GM23338 (cell line): ENCODE measurements around the gene CUX1. TPM values are rescaled to one million over a fixed set of nuclear protein-coding genes. Genes with fewer than 3 reads are reported as not detected.
A peak's percentile ranks its signal among the peaks of the same experiment; 100 is the strongest.

Experiments
- ATAC-seq: fragments of 200-7000 bp; cut with Tn5 transposase; 3 replicates; pipeline ENCODE4 v1.9.1; 2020
- DNase-seq: peaks from one replicate; pipeline ENCODE4 v3.0.0-alpha.2; 2015; ENCODE audit warnings: low spot score
- H2AFZ ChIP-seq: fragments of 200-600 bp; sonication (generic); 2 replicates; pipeline ENCODE4 v1.8.0; 2016; ENCODE audit warnings: antibody characterized with exemption, mild to moderate bottlenecking, moderate library complexity
- H3F3A ChIP-seq: fragments of 200-600 bp; sonication (generic); replicated peaks from 2 replicates; pipeline ENCODE4 v1.8.0; 2017; ENCODE audit warnings: antibody characterized with exemption, mixed run types, low read depth
- H3K27ac ChIP-seq: fragments of 200-600 bp; sonication (generic); 2 replicates; pipeline ENCODE4 v1.6.1; 2016; ENCODE audit warnings: low read depth
- H3K27me3 ChIP-seq: fragments of 200-600 bp; sonication (generic); 2 replicates; pipeline ENCODE4 v1.8.0; 2016; ENCODE audit warnings: mild to moderate bottlenecking, mixed run types, moderate library complexity; ENCODE audit not compliant: insufficient read depth
- H3K36me3 ChIP-seq: fragments of 200-600 bp; sonication (generic); 2 replicates; pipeline ENCODE4 v1.8.0; 2016; ENCODE audit warnings: mild to moderate bottlenecking; ENCODE audit not compliant: insufficient read depth
- H3K4me1 ChIP-seq: fragments of 200-600 bp; sonication (generic); 2 replicates; pipeline ENCODE4 v1.8.0; 2016; ENCODE audit warnings: mild to moderate bottlenecking, moderate library complexity; ENCODE audit not compliant: insufficient read depth
- H3K4me2 ChIP-seq: fragments of 200-600 bp; sonication (generic); 2 replicates; pipeline ENCODE4 v1.7.1; 2017; ENCODE audit warnings: mixed run types
- H3K4me3 ChIP-seq: fragments of 200-600 bp; sonication (generic); 2 replicates; pipeline ENCODE4 v1.6.1; 2016; ENCODE audit warnings: mixed run types
- H3K79me2 ChIP-seq: fragments of 200-600 bp; sonication (generic); replicated peaks from 2 replicates; pipeline ENCODE4 v1.8.0; 2017; ENCODE audit warnings: mild to moderate bottlenecking; ENCODE audit not compliant: insufficient read depth
- H3K9me2 ChIP-seq: fragments of 200-600 bp; sonication (generic); 2 replicates; pipeline ENCODE4 v1.8.0; 2017; ENCODE audit not compliant: insufficient read depth
- H4K20me1 ChIP-seq: fragments of 200-600 bp; sonication (generic); replicated peaks from 2 replicates; pipeline ENCODE4 v1.8.0; 2017; ENCODE audit warnings: mild to moderate bottlenecking; ENCODE audit not compliant: insufficient read depth
- H3K27ac Mint-ChIP-seq: 2 replicates; pipeline ENCODE4 v1.8.0; 2020; ENCODE audit warnings: inconsistent platforms, mild to moderate bottlenecking, moderate library complexity, mixed read lengths
- H3K27me3 Mint-ChIP-seq: 3 replicates; pipeline ENCODE4 v1.8.0; 2022; ENCODE audit warnings: low read depth, mild to moderate bottlenecking, moderate library complexity, mixed read lengths, inconsistent platforms; ENCODE audit not compliant: insufficient read depth, poor library complexity
- H3K36me3 Mint-ChIP-seq: 3 replicates; pipeline ENCODE4 v1.8.0; 2021; ENCODE audit warnings: low read depth, mild to moderate bottlenecking, inconsistent platforms, moderate library complexity, mixed read lengths
- H3K4me1 Mint-ChIP-seq: 3 replicates; pipeline ENCODE4 v1.8.0; 2020; ENCODE audit warnings: mild to moderate bottlenecking, inconsistent platforms, mixed read lengths
- H3K4me3 Mint-ChIP-seq: 3 replicates; pipeline ENCODE4 v1.8.0; 2021; ENCODE audit warnings: moderate library complexity, mild to moderate bottlenecking, inconsistent platforms, mixed read lengths
- H3K9me3 Mint-ChIP-seq: 3 replicates; pipeline ENCODE4 v1.8.0; 2020; ENCODE audit warnings: moderate library complexity, mild to moderate bottlenecking, inconsistent platforms, mixed read lengths
- CREB1 ChIP-seq: fragments of 250-450 bp; sonication (Bioruptor Pico); IDR thresholded peaks from 2 replicates; pipeline ENCODE4 v1.5.0; 2020; ENCODE audit warnings: low read depth, mild to moderate bottlenecking, moderate library complexity
- CTCF ChIP-seq, 2 experiments: fragments of 200-600 bp in 1 of 2; sonication (generic) in 1 of 2; conservative IDR thresholded peaks; 2 replicates each; pipeline versions ENCODE4 v1.5.1 to v1.6.1; 2016 to 2017; ENCODE audit warnings: antibody characterized with exemption in 2 of 2, low read depth in 2 of 2, mild to moderate bottlenecking in 2 of 2, moderate library complexity in 1 of 2
- ETS1 ChIP-seq: IDR thresholded peaks from 2 replicates; pipeline ENCODE4 v1.6.1; 2016; ENCODE audit warnings: antibody characterized with exemption
- EZH2 ChIP-seq: fragments of 200-600 bp; sonication (generic); IDR thresholded peaks from one replicate; pipeline ENCODE4 v1.8.0; 2017; ENCODE audit warnings: antibody characterized with exemption, mild to moderate bottlenecking, low read depth; ENCODE audit not compliant: unreplicated experiment
- EZH2phosphoT487 ChIP-seq: fragments of 200-600 bp; sonication (generic); IDR thresholded peaks from one replicate; pipeline ENCODE4 v1.8.1; 2018; ENCODE audit warnings: antibody characterized with exemption; ENCODE audit not compliant: unreplicated experiment
- JUNB ChIP-seq: IDR thresholded peaks from one replicate; pipeline ENCODE4 v1.6.1; 2016; ENCODE audit warnings: antibody characterized with exemption; ENCODE audit not compliant: unreplicated experiment
- NANOG ChIP-seq: IDR thresholded peaks from 2 replicates; pipeline ENCODE4 v1.6.1; 2016; ENCODE audit warnings: antibody characterized with exemption, borderline replicate concordance
- POLR2AphosphoS5 ChIP-seq: IDR thresholded peaks from 2 replicates; pipeline ENCODE4 v1.6.1; 2016; ENCODE audit warnings: antibody characterized with exemption, low read depth
- STAT1 ChIP-seq: IDR thresholded peaks from one replicate; pipeline ENCODE4 v1.6.1; 2016; ENCODE audit warnings: antibody characterized with exemption; ENCODE audit not compliant: unreplicated experiment
- ZNF331 ChIP-seq: fragments of 250-450 bp; sonication (Bioruptor Pico); IDR thresholded peaks from 2 replicates; pipeline ENCODE4 v1.5.0; 2020; ENCODE audit warnings: low read depth, mild to moderate bottlenecking, moderate library complexity
- polyA plus RNA-seq: library from polyadenylated mRNA; unstranded; fragments of >200 nt; fragmentation: Nextera tagmentation; extraction: Ambion mirVana; gene quantifications from 2 replicates; pipeline ENCODE4 v1.2.1, GENCODE V29; 2016
- total RNA-seq: library from RNA; depleted of rRNA; stranded (reverse); fragments of >200 nt; shearing (Covaris generic); gene quantifications from 2 replicates; pipeline ENCODE4 v1.2.3, GENCODE V29; 2014

Gene CUX1
- total and polyA plus RNA-seq, 2 experiments from 2014 or later, result 49.9 to 64.0 TPM

- TF ChIP-seq CREB1 (CRISPR knock-in tag) (no peak), ZNF331 (CRISPR knock-in tag) (no peak), CTCF (conservative IDR thresholded peaks at IDR 0.05; ENCODE audit: low read depth in 2 of 2) (no peak), EZH2 (no peak), STAT1 (no peak), NANOG (no peak), EZH2phosphoT487 (no peak), ETS1 (no peak), JUNB (no peak)
These were observed 49.1 kb upstream of the CUX1 start (continued) for GRCh38 chr7:101768280-101768679.

- Histone ChIP-seq H3K36me3 (no peaks in the 10 kb centered on the region), H3K4me1 (no peaks in the 10 kb centered on the region), H3K4me2 (no peak overlapping the region), H3K79me2 (no peaks in the 10 kb centered on the region), H3K27me3 (no peaks in the 10 kb centered on the region), H3K4me3 (no peak overlapping the region), H3K9me2 (no peaks in the 10 kb centered on the region), H3F3A (no peaks in the 10 kb centered on the region), H4K20me1 (no peaks in the 10 kb centered on the region), H2AFZ (0 out of 2 replicates have a peak overlapping the region, but pooled peaks have one; percentile 3), H3K27ac (no peak overlapping the region)
- Mint-ChIP-seq H3K4me1 (no peaks in the 10 kb centered on the region), H3K27ac (no peak overlapping the region), H3K9me3 (no peaks in the 10 kb centered on the region), H3K27me3 (peaks cover 8% of the 10 kb centered on the region), H3K4me3 (no peak overlapping the region), H3K36me3 (no peaks in the 10 kb centered on the region)
- DNase-seq (no peak), ATAC-seq (no peak)
- no peak for TF ChIP-seq STAT1
- no peak for TF ChIP-seq ZNF331 (CRISPR knock-in tag)
These were observed 47.0 kb upstream of the CUX1 start for GRCh38 chr7:101770466-101770865.

- Histone ChIP-seq H3K27ac (no peak overlapping the region), H3K4me1 (no peaks in the 10 kb centered on the region), H3K27me3 (no peaks in the 10 kb centered on the region), H3K4me2 (no peak overlapping the region), H3K9me2 (no peaks in the 10 kb centered on the region), H3F3A (no peaks in the 10 kb centered on the region), H3K36me3 (no peaks in the 10 kb centered on the region), H3K4me3 (no peak overlapping the region), H2AFZ (no peak overlapping the region), H3K79me2 (no peaks in the 10 kb centered on the region), H4K20me1 (no peaks in the 10 kb centered on the region)
- TF ChIP-seq POLR2AphosphoS5, result no peak
- no peaks in the 10 kb centered on the region for H3K9me3 Mint-ChIP-seq
- H3K27ac Mint-ChIP-seq, result no peak overlapping the region
- DNase-seq (no peak), ATAC-seq (no peak)
- H3K4me3 Mint-ChIP-seq, result no peak overlapping the region
- peaks cover 2% of the 10 kb centered on the region for H3K27me3 Mint-ChIP-seq
- H3K4me1 Mint-ChIP-seq, result peaks cover 5% of the 10 kb centered on the region; the same call in 2 of the 3 replicates
- H3K36me3 Mint-ChIP-seq, result no peaks in the 10 kb centered on the region
These were observed 44.8 kb upstream of the CUX1 start for GRCh38 chr7:101772508-101773211.
